ENCODE measurements around the gene FNDC3B. TPM values are rescaled to one million over a fixed set of nuclear protein-coding genes. Genes with fewer than 3 reads are reported as not detected.

Gene FNDC3B
- total and polyA plus RNA-seq, 9 of the 15 experiments (the other 6 are each of a cell fraction or from before 2014, with no cell fraction given) = 7.0 to 35.8 (median 16.2) TPM

- TF ChIP-seq MLLT1 (IDR thresholded peaks at IDR 0.05) (no peak), ZNF398 (CRISPR knock-in tag; IDR thresholded peaks at IDR 0.05) (no peak)
Observed at GRCh38 chr3:172080503-172080902, 41.1 kb downstream of the FNDC3B start (continued).

GRCh38 chr3:172082269-172082668 lies 42.9 kb downstream of the FNDC3B start:
- ChIA-PET CTCF (ENCODE audit: low intra/inter-chr PET ratio) (no interaction called here), POLR2A (interaction anchor here (0.6 to 1.3 kb wide), 2 partner anchors 10 to 165 kb away, joined by 3 to 4 read pairs; no protein-coding TSS in a partner anchor)
- intact Hi-C loops (cut with micrococcal nuclease) (no loop called here), in situ Hi-C loops (cut with MboI) (no loop called here)
- 71% methylated on average over 5 of the region's 5 CpGs for WGBS (ENCODE audit: insufficient coverage, low coverage, missing lambda C conversion rate)
- H3K9me3 ChIP-seq (replicated peaks; ENCODE audit: control insufficient read depth, insufficient read depth, low read depth, low read length) = no peaks in the 10 kb centered on the region
- no peaks in the 10 kb centered on the region for H3K27me3 ChIP-seq (ENCODE audit: control insufficient read depth in 2 of 2, insufficient read depth in 2 of 2, low read length in 2 of 2)
- H3K4me2 ChIP-seq (ENCODE audit: insufficient read depth, low read length) = no peak overlapping the region
- DNase-seq (ENCODE audit: extremely low read depth in 1 of 4, low spot score in 3 of 4) (no peak), FAIRE-seq (no peak), ATAC-seq (no peak)
- no peaks in the 10 kb centered on the region for H3K9me1 ChIP-seq (ENCODE audit: control insufficient read depth, insufficient read depth, low read length)
- H3K4me1 ChIP-seq (replicated peaks in 1 of 2; ENCODE audit: control insufficient read depth in 2 of 2, insufficient read depth in 2 of 2, low read length in 2 of 2) = peaks cover 4 to 38% of the 10 kb centered on the region in 2 experiments; a peak in 4 of 5 replicates
- H3K9ac ChIP-seq (ENCODE audit: insufficient read depth in 1 of 2, low read depth in 2 of 2, low read length in 2 of 2) = no peak overlapping the region
- no peak overlapping the region for H3K27ac ChIP-seq (ENCODE audit: extremely low read depth, low read depth, low read length)
- no peak overlapping the region for H3K4me3 ChIP-seq
- H4K20me1 ChIP-seq (replicated peaks; ENCODE audit: control insufficient read depth, insufficient read depth, low read length) = no peaks in the 10 kb centered on the region
- peaks cover 31% of the 10 kb centered on the region for H3K36me3 ChIP-seq (ENCODE audit: control insufficient read depth, insufficient read depth, low read length)
- H3K79me2 ChIP-seq (ENCODE audit: control insufficient read depth, insufficient read depth, low read length) = peaks cover 98% of the 10 kb centered on the region
- no TSS peak for BruUV-seq (replicated peaks)
- TF ChIP-seq KAT2B (IDR thresholded peaks at IDR 0.05; ENCODE audit: low read depth, low read length) = no peak
- H2AFZ ChIP-seq (ENCODE audit: low read depth, low read length) = no peak overlapping the region
